ENCODE results near the gene ZNF541.
A peak's percentile ranks its signal among the peaks of the same experiment; 100 is the strongest.
"Not testable (repeated sequence)": the region's sequence is repeated elsewhere in the genome, so short reads cannot be mapped to it uniquely, and the experiment has no call there.

ZNF541 gene

GRCh38 chr19:47573071-47574026, at the start of gene ZNF541:
Gene ZNF541 (minus strand): TSS chr19:47573148. CDS start chr19:47555856, 17,292 bp downstream.
- no peak for DNase-seq

GRCh38 chr19:47619763-47620162, 46.8 kb upstream of the ZNF541 start:
- no peak for DNase-seq

- no peak for DNase-seq
These were observed 45.8 kb upstream of the ZNF541 start for GRCh38 chr19:47618771-47619170.

- no peak for DNase-seq
These were observed 42.8 kb upstream of the ZNF541 start for GRCh38 chr19:47615714-47616113.

- no peak for DNase-seq
These were observed 42.3 kb upstream of the ZNF541 start for GRCh38 chr19:47615230-47615629.

GRCh38 chr19:47614559-47614958, 41.6 kb upstream of the ZNF541 start:
- no peak for DNase-seq

- DNase-seq, result no peak
These were observed 41.0 kb upstream of the ZNF541 start for GRCh38 chr19:47614021-47614295.

GRCh38 chr19:47613165-47614020, 40.4 kb upstream of the ZNF541 start:
- no peak for DNase-seq

GRCh38 chr19:47610902-47611301, 38.0 kb upstream of the ZNF541 start:
- no peak for DNase-seq

GRCh38 chr19:47609906-47610894, 37.3 kb upstream of the ZNF541 start:
- DNase-seq, result no peak

- DNase-seq, result peak; percentile 66
These were observed 36.3 kb upstream of the ZNF541 start, which contains the start of gene BICRA for GRCh38 chr19:47608969-47609905. Gene BICRA (plus strand): TSS chr19:47609134. CDS start chr19:47673575, 64,441 bp downstream.

- DNase-seq, result peak; percentile 88
These were observed 35.3 kb upstream of the ZNF541 start for GRCh38 chr19:47608074-47608918.

GRCh38 chr19:47607564-47608073, 34.7 kb upstream of the ZNF541 start:
- DNase-seq, result no peak

- no peak for DNase-seq
These were observed 31.0 kb upstream of the ZNF541 start for GRCh38 chr19:47603706-47604565.

GRCh38 chr19:47601180-47601904, 28.4 kb upstream of the ZNF541 start:
- no peak for DNase-seq

- DNase-seq, result peak; percentile 98
These were observed 27.6 kb upstream of the ZNF541 start for GRCh38 chr19:47600246-47601179.

GRCh38 chr19:47599671-47600245, 26.8 kb upstream of the ZNF541 start:
- not testable (repeated sequence) for DNase-seq

All from T1000 (cell line).